ENCODE data around the gene DLGAP5.

- TF ChIP-seq EZH2 (optimal IDR thresholded peaks at IDR 0.05; ENCODE audit: low read depth, low read length) (no peak), CTCF (IDR thresholded peaks at IDR 0.05; ENCODE audit: low read length) (no peak), EZH2phosphoT487 (IDR thresholded peaks at IDR 0.05; ENCODE audit: low read length) (no peak)
Observed at GRCh38 chr14:55122440-55122986, 68.9 kb downstream of the DLGAP5 start.
